HL-60 (cell line): ENCODE data around the gene GOLGA8J.
"Not testable (repeated sequence)": the region's sequence is repeated elsewhere in the genome, so short reads cannot be mapped to it uniquely, and the experiment has no call there.

Experiments used
- DNase-seq, 2 experiments: peaks; one replicate each; pipeline ENCODE4 v3.0.0-alpha.2; 2010 to 2020; ENCODE audit warnings: low read depth in 1 of 2, low spot score in 1 of 2
- H3K27ac ChIP-seq: fragments of 250-450 bp; sonication (Bioruptor Pico); replicated peaks from 2 replicates; pipeline ENCODE4 v1.5.1; 2020; ENCODE audit warnings: mild to moderate bottlenecking, moderate library complexity
- H3K27me3 ChIP-seq: fragments of 250-450 bp; sonication (Bioruptor Pico); 2 replicates; pipeline ENCODE4 v1.5.1; 2021; ENCODE audit warnings: mild to moderate bottlenecking, moderate library complexity; ENCODE audit not compliant: insufficient read depth, poor library complexity, severe bottlenecking
- H3K4me3 ChIP-seq: replicated peaks from 2 replicates; pipeline ENCODE4 v1.5.1; 2011; ENCODE audit warnings: mild to moderate bottlenecking, control low read depth, low read length; ENCODE audit not compliant: insufficient read depth
- CTCF ChIP-seq: IDR thresholded peaks from one replicate; pipeline ENCODE4 v1.5.1; 2011; ENCODE audit warnings: low read length, control low read depth, inconsistent platforms; ENCODE audit not compliant: insufficient read depth
- GABPA ChIP-seq: IDR thresholded peaks from 2 replicates; pipeline ENCODE4 v1.6.1; 2012; ENCODE audit warnings: low read depth
- POLR2AphosphoS5 ChIP-seq: IDR thresholded peaks from 2 replicates; pipeline ENCODE4 v1.6.1; 2012; ENCODE audit warnings: low read depth
- REST ChIP-seq: IDR thresholded peaks from 2 replicates; pipeline ENCODE4 v1.6.1; 2012; ENCODE audit warnings: low read depth; ENCODE audit not compliant: insufficient replicate concordance
- SPI1 ChIP-seq: IDR thresholded peaks from 2 replicates; pipeline ENCODE4 v1.6.1; 2012; ENCODE audit warnings: low read depth, mild to moderate bottlenecking, borderline replicate concordance

The GOLGA8J gene

GRCh38 chr15:30043211-30043655 is 39.5 kb upstream of the GOLGA8J start:
- DNase-seq: no peak
- Histone ChIP-seq H3K4me3 (no peak overlapping the region), H3K27me3 (no peaks in the 10 kb centered on the region), H3K27ac (no peak overlapping the region)
- TF ChIP-seq POLR2AphosphoS5 (no peak), CTCF (no peak), GABPA (no peak), SPI1 (no peak), REST (no peak)

- DNase-seq: no peak
- Histone ChIP-seq H3K4me3 (no peak overlapping the region), H3K27me3 (no peaks in the 10 kb centered on the region), H3K27ac (no peak overlapping the region)
- TF ChIP-seq POLR2AphosphoS5 (no peak), GABPA (no peak), CTCF (no peak), SPI1 (no peak), REST (no peak)
These were observed 38.4 kb upstream of the GOLGA8J start for GRCh38 chr15:30044377-30044776.

- DNase-seq, H3K27me3 ChIP-seq, H3K4me3 ChIP-seq, H3K27ac ChIP-seq: not testable (repeated sequence)
These were observed 37.9 kb upstream of the GOLGA8J start for GRCh38 chr15:30044826-30045225.

GRCh38 chr15:30045248-30046041 is 37.3 kb upstream of the GOLGA8J start:
- not testable (repeated sequence) for H3K27ac ChIP-seq, DNase-seq, H3K4me3 ChIP-seq, H3K27me3 ChIP-seq

GRCh38 chr15:30046430-30046829 is 36.3 kb upstream of the GOLGA8J start:
- DNase-seq: no peak
- no peaks in the 10 kb centered on the region for H3K27me3 ChIP-seq
- H3K27ac ChIP-seq: no peak overlapping the region
- H3K4me3 ChIP-seq: no peak overlapping the region
- TF ChIP-seq REST: no peak
- no peak for TF ChIP-seq GABPA
